Activated T-cell treated with anti-CD3 and anti-CD28 coated beads, Interleukin-2, amount 50 U/mL, for 24 hours (primary cell): ENCODE results near the gene TAOK1.
"Not testable (repeated sequence)": the region's sequence is repeated elsewhere in the genome, so short reads cannot be mapped to it uniquely, and the experiment has no call there.

Experiments
- DNase-seq: peaks from one replicate; pipeline ENCODE4 v3.0.0-alpha.2; 2020
- H3K27ac Mint-ChIP-seq: 2 replicates; pipeline ENCODE4 v1.8.0; 2020; ENCODE audit warnings: mild to moderate bottlenecking, mixed read lengths
- H3K27me3 Mint-ChIP-seq: 2 replicates; pipeline ENCODE4 v1.8.0; 2020; ENCODE audit warnings: mixed read lengths
- H3K36me3 Mint-ChIP-seq: 2 replicates; pipeline ENCODE4 v1.8.0; 2020; ENCODE audit warnings: low read depth, mixed read lengths
- H3K4me1 Mint-ChIP-seq: 2 replicates; pipeline ENCODE4 v1.8.0; 2020; ENCODE audit warnings: low read depth, mixed read lengths
- H3K4me3 Mint-ChIP-seq: 2 replicates; pipeline ENCODE4 v1.8.0; 2020; ENCODE audit warnings: mild to moderate bottlenecking, moderate library complexity, mixed read lengths
- H3K9me3 Mint-ChIP-seq: 2 replicates; pipeline ENCODE4 v1.8.0; 2020; ENCODE audit warnings: mixed read lengths

Gene TAOK1

GRCh38 chr17:29389982-29390850, at the start of gene TAOK1:
Gene TAOK1 (plus strand): TSS chr17:29390363. CDS start chr17:29451549, 61,186 bp downstream.
- DNase-seq: peak; percentile 97
- Mint-ChIP-seq H3K36me3 (peaks cover 42% of the 10 kb centered on the region), H3K4me1 (peaks cover 40% of the 10 kb centered on the region), H3K27me3 (no peaks in the 10 kb centered on the region), H3K4me3 (peak within 1 kb of the TSS; percentile 86), H3K27ac (peak within 1 kb of the TSS; percentile 95), H3K9me3 (no peaks in the 10 kb centered on the region)

DNA sequence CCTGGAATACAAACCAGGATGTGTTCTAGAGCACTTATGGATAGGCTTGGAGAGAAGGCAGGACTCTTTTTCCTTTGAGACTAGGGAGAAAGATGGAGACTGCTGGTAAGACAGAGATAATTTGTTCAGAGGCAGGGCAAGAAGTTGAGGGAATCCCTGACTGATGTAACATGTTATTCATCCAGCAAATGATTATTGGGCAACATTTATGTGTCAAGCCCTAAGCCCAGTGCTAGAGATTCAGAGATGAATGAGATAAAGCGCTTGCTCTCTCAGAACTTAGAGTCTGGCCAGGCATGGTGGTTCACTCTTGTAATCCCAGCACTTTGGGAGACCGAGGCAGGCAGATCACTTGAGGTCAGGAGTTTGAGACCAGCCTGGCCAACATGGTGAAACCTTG, 48.4 kb upstream of the TAOK1 start:
- DNase-seq: no peak
- no peaks in the 10 kb centered on the region for H3K36me3 Mint-ChIP-seq
- no peaks in the 10 kb centered on the region for H3K27me3 Mint-ChIP-seq
- no peak overlapping the region for H3K27ac Mint-ChIP-seq
- no peaks in the 10 kb centered on the region for H3K4me1 Mint-ChIP-seq
- H3K9me3 Mint-ChIP-seq: no peaks in the 10 kb centered on the region
- no peak overlapping the region for H3K4me3 Mint-ChIP-seq

- DNase-seq: no peak
- Mint-ChIP-seq H3K27me3 (no peaks in the 10 kb centered on the region), H3K9me3 (no peaks in the 10 kb centered on the region), H3K4me3 (no peak overlapping the region), H3K4me1 (no peaks in the 10 kb centered on the region), H3K36me3 (no peaks in the 10 kb centered on the region), H3K27ac (no peak overlapping the region)
These were observed 47.9 kb upstream of the TAOK1 start for GRCh38 chr17:29342158-29342765.

GRCh38 chr17:29344201-29344856, 45.8 kb upstream of the TAOK1 start:
- no peak overlapping the region for H3K4me3 Mint-ChIP-seq
- no peaks in the 10 kb centered on the region for H3K9me3 Mint-ChIP-seq
- no peaks in the 10 kb centered on the region for H3K36me3 Mint-ChIP-seq
- no peak for DNase-seq
- H3K4me1 Mint-ChIP-seq: no peaks in the 10 kb centered on the region
- no peak overlapping the region for H3K27ac Mint-ChIP-seq
- no peaks in the 10 kb centered on the region for H3K27me3 Mint-ChIP-seq

DNA sequence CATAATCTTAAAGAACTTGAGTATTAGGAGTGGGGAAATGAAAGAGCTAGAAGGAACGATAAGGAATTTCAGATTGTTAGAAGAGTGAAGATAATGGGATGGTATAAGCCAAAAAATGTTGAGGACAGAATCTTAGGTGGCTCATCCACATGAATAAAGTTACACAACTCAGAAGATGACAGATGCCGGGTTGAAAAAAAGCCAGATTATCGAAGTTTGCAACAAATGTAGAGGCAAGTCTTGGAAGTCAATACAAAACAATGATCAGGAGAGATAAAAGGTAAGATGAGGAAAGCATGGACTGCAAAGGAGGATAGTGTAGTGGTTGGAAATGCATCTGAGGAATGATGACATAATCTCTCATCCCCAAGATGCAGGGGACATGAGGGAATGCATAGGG, 45.1 kb upstream of the TAOK1 start:
- no peaks in the 10 kb centered on the region for H3K27me3 Mint-ChIP-seq
- no peaks in the 10 kb centered on the region for H3K9me3 Mint-ChIP-seq
- H3K4me1 Mint-ChIP-seq: no peaks in the 10 kb centered on the region
- no peak overlapping the region for H3K4me3 Mint-ChIP-seq
- H3K36me3 Mint-ChIP-seq: no peaks in the 10 kb centered on the region
- H3K27ac Mint-ChIP-seq: no peak overlapping the region
- DNase-seq: no peak

DNA sequence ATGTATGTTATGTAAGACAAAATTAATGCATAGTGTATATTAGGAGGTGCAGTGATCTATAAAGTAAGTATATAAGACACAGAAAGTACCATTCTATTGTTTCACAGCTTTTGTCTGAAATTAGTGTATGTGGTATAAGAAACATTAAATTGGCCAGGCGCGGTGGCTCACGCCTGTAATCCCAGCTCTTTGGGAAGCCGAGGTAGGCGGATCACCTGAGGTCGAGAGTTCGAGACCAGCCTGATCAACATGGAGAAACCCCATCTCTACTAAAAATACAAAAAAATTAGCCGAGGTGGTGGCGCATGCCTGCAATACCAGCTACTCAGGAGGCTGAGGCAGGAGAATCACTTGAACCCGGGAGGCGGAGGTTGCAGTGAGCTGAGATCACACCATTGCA, 44.7 kb upstream of the TAOK1 start:
- not testable (repeated sequence) for H3K27me3 Mint-ChIP-seq, DNase-seq, H3K4me3 Mint-ChIP-seq, H3K27ac Mint-ChIP-seq, H3K4me1 Mint-ChIP-seq, H3K36me3 Mint-ChIP-seq, H3K9me3 Mint-ChIP-seq

GRCh38 chr17:29346462-29346861, 43.7 kb upstream of the TAOK1 start:
- Mint-ChIP-seq H3K4me3 (no peak overlapping the region), H3K27me3 (no peaks in the 10 kb centered on the region), H3K36me3 (no peaks in the 10 kb centered on the region), H3K27ac (no peak overlapping the region), H3K4me1 (no peaks in the 10 kb centered on the region), H3K9me3 (no peaks in the 10 kb centered on the region)
- DNase-seq: no peak

DNA sequence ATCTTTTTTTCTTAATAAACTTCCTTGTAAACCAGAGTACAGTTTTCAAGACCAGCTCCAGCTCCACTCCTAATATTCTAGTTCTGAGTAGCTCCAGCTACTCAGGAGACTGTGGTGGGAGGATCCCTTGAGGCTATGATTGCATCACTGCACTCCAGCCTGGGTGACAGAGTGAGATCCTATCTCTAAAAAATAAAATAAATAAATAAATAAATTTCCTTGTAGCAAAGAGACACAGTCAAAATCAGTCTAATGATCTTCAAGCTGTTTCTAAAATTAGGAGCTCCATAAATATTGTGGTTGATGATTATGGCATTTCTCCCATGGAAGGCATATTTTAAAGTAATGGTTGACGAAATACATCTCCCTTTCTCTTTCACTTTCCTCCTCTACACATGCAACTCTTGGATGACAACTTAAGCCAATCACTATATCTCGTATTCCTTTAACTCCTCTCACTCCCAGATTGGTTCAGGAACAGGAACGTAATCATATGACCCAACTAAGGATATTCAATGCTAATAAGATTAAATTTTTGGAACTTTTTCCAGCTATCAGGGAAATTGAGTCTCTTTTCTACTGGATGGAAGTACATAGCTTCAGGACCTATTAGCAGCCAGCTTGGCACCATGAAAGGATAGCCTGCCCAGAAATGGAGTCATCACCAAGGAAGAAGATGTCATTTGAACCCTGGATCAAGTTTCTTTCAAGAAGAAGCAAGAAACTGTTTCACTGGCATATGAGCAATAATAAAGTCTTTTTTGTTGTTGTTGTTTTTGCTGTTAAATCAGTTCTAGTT, 42.1 kb upstream of the TAOK1 start:
- H3K4me1 Mint-ChIP-seq: no peaks in the 10 kb centered on the region
- no peaks in the 10 kb centered on the region for H3K27me3 Mint-ChIP-seq
- DNase-seq: no peak
- no peak overlapping the region for H3K4me3 Mint-ChIP-seq
- no peak overlapping the region for H3K27ac Mint-ChIP-seq
- H3K36me3 Mint-ChIP-seq: no peaks in the 10 kb centered on the region
- no peaks in the 10 kb centered on the region for H3K9me3 Mint-ChIP-seq

GRCh38 chr17:29349409-29349808, 40.8 kb upstream of the TAOK1 start:
- Mint-ChIP-seq H3K27ac (no peak overlapping the region), H3K27me3 (no peaks in the 10 kb centered on the region), H3K9me3 (no peaks in the 10 kb centered on the region), H3K36me3 (no peaks in the 10 kb centered on the region), H3K4me3 (no peak overlapping the region), H3K4me1 (no peaks in the 10 kb centered on the region)
- no peak for DNase-seq

GRCh38 chr17:29352146-29352545, 38.0 kb upstream of the TAOK1 start:
- Mint-ChIP-seq H3K4me1 (no peaks in the 10 kb centered on the region), H3K9me3 (no peaks in the 10 kb centered on the region), H3K4me3 (no peak overlapping the region), H3K36me3 (no peaks in the 10 kb centered on the region), H3K27me3 (no peaks in the 10 kb centered on the region), H3K27ac (no peak overlapping the region)
- DNase-seq: no peak

GRCh38 chr17:29357232-29357631, 32.9 kb upstream of the TAOK1 start:
- Mint-ChIP-seq H3K9me3 (no peaks in the 10 kb centered on the region), H3K27me3 (no peaks in the 10 kb centered on the region), H3K4me3 (no peak overlapping the region), H3K27ac (no peak overlapping the region), H3K4me1 (peaks cover 5% of the 10 kb centered on the region), H3K36me3 (no peaks in the 10 kb centered on the region)
- no peak for DNase-seq

GRCh38 chr17:29357821-29358232, 32.3 kb upstream of the TAOK1 start:
- no peak for DNase-seq
- H3K4me3 Mint-ChIP-seq: no peak overlapping the region
- no peaks in the 10 kb centered on the region for H3K9me3 Mint-ChIP-seq
- H3K36me3 Mint-ChIP-seq: no peaks in the 10 kb centered on the region
- H3K27me3 Mint-ChIP-seq: no peaks in the 10 kb centered on the region
- peaks cover 5% of the 10 kb centered on the region for H3K4me1 Mint-ChIP-seq
- H3K27ac Mint-ChIP-seq: peak overlapping the region; percentile 62

- H3K9me3 Mint-ChIP-seq: no peaks in the 10 kb centered on the region
- H3K27me3 Mint-ChIP-seq: no peaks in the 10 kb centered on the region
- H3K36me3 Mint-ChIP-seq: no peaks in the 10 kb centered on the region
- H3K4me1 Mint-ChIP-seq: peaks cover 5% of the 10 kb centered on the region
- no peak for DNase-seq
- H3K4me3 Mint-ChIP-seq: no peak overlapping the region
- no peak overlapping the region for H3K27ac Mint-ChIP-seq
These were observed 31.7 kb upstream of the TAOK1 start for GRCh38 chr17:29358416-29358815.

- no peaks in the 10 kb centered on the region for H3K36me3 Mint-ChIP-seq
- H3K9me3 Mint-ChIP-seq: no peaks in the 10 kb centered on the region
- H3K4me1 Mint-ChIP-seq: peaks cover 5% of the 10 kb centered on the region
- no peak overlapping the region for H3K4me3 Mint-ChIP-seq
- no peaks in the 10 kb centered on the region for H3K27me3 Mint-ChIP-seq
- DNase-seq: no peak
- H3K27ac Mint-ChIP-seq: no peak overlapping the region
These were observed 30.4 kb upstream of the TAOK1 start for GRCh38 chr17:29359777-29360176.
